Smooth muscle cell (in vitro differentiated cells): ENCODE results near the gene CCDC102A. TPM values are rescaled to one million over a fixed set of nuclear protein-coding genes. Genes with fewer than 3 reads are reported as not detected.

Source experiments
- DNase-seq: peaks from one replicate; lab custom pipeline; 2025; ENCODE audit not compliant: unreplicated experiment; lab: John Stamatoyannopoulos, UW
- H2AFZ ChIP-seq: fragments of 200-600 bp; sonication (generic); 2 replicates; pipeline ENCODE4 v1.6.0; 2016; ENCODE audit warnings: antibody characterized with exemption, low read depth, mild to moderate bottlenecking
- H3F3A ChIP-seq: fragments of 200-600 bp; sonication (generic); 2 replicates; pipeline ENCODE4 v1.6.0; 2017; ENCODE audit warnings: antibody characterized with exemption, low read depth
- H3K27ac ChIP-seq: fragments of 200-600 bp; sonication (generic); 2 replicates; pipeline ENCODE4 v1.5.1; 2016; ENCODE audit warnings: low read depth, mild to moderate bottlenecking
- H3K27me3 ChIP-seq: fragments of 200-600 bp; sonication (generic); 2 replicates; pipeline ENCODE4 v1.6.1; 2016; ENCODE audit warnings: low read depth, mild to moderate bottlenecking
- H3K36me3 ChIP-seq: fragments of 200-600 bp; sonication (generic); 2 replicates; pipeline ENCODE4 v1.5.1; 2016; ENCODE audit warnings: low read depth
- H3K4me1 ChIP-seq: fragments of 200-600 bp; sonication (generic); 2 replicates; pipeline ENCODE4 v1.5.1; 2016; ENCODE audit warnings: low read depth
- H3K4me2 ChIP-seq: fragments of 200-600 bp; sonication (generic); 2 replicates; pipeline ENCODE4 v1.6.0; 2016; ENCODE audit warnings: mild to moderate bottlenecking
- H3K4me3 ChIP-seq: fragments of 200-600 bp; sonication (generic); 2 replicates; pipeline ENCODE4 v1.5.1; 2016; ENCODE audit warnings: mild to moderate bottlenecking
- H3K79me2 ChIP-seq: fragments of 200-600 bp; sonication (generic); 2 replicates; pipeline ENCODE4 v1.6.0; 2016; ENCODE audit warnings: low read depth, mild to moderate bottlenecking
- H3K9ac ChIP-seq: fragments of 200-600 bp; sonication (generic); 2 replicates; pipeline ENCODE4 v1.6.0; 2016; ENCODE audit warnings: low read depth
- H3K9me3 ChIP-seq: fragments of 200-600 bp; sonication (generic); replicated peaks from 2 replicates; pipeline ENCODE4 v1.5.1; 2016; ENCODE audit warnings: low read depth
- H4K20me1 ChIP-seq: fragments of 200-600 bp; sonication (generic); 2 replicates; pipeline ENCODE4 v1.6.0; 2016; ENCODE audit warnings: low read depth
- CTCF ChIP-seq: fragments of 200-600 bp; sonication (generic); IDR thresholded peaks from 2 replicates; pipeline ENCODE4 v1.5.1; 2017; ENCODE audit warnings: borderline replicate concordance, mild to moderate bottlenecking, antibody characterized with exemption; ENCODE audit not compliant: insufficient read depth, poor library complexity, severe bottlenecking
- WGBS: methylation state at CpG from one replicate; pipeline ENCODE4 v1.1.7; 2016; ENCODE audit warnings: low lambda C conversion rate; 5-methylcytosine and 5-hydroxymethylcytosine counted together
- polyA plus RNA-seq: library from polyadenylated mRNA; unstranded; fragments of >200 nt; fragmentation: Nextera tagmentation; extraction: Ambion mirVana; gene quantifications from 2 replicates; pipeline ENCODE4 v1.2.1, GENCODE V29; 2016
- total RNA-seq: library from RNA; depleted of rRNA; stranded (reverse); fragments of >200 nt; gene quantifications from 2 replicates; pipeline ENCODE4 v1.2.3, GENCODE V29; 2014

Gene CCDC102A
- total and polyA plus RNA-seq, 2 experiments from 2014 or later, result 10.8 to 25.3 TPM

GRCh38 chr16:57469917-57470470 is 66.4 kb downstream of the CCDC102A start:
- Histone ChIP-seq H3K27me3 (no peaks in the 10 kb centered on the region), H2AFZ (no peak overlapping the region), H3K27ac (no peak overlapping the region), H3K4me3 (no peak overlapping the region), H3K4me2 (no peak overlapping the region), H3K9me3 (no peaks in the 10 kb centered on the region), H4K20me1 (peaks cover 53% of the 10 kb centered on the region), H3K79me2 (peaks cover 22% of the 10 kb centered on the region), H3K4me1 (no peaks in the 10 kb centered on the region), H3K36me3 (peaks cover 5% of the 10 kb centered on the region), H3F3A (peaks cover 11% of the 10 kb centered on the region), H3K9ac (no peak overlapping the region)
- TF ChIP-seq CTCF, result no peak
- no peak for DNase-seq
- WGBS, result 86% methylated on average over 9 of the region's 9 CpGs

- Histone ChIP-seq H4K20me1 (peaks cover 51% of the 10 kb centered on the region), H3K27ac (no peak overlapping the region)
- DNase-seq, result no peak
These were observed 67.3 kb downstream of the CCDC102A start for GRCh38 chr16:57469046-57469445.

GRCh38 chr16:57468346-57468745 is 68.0 kb downstream of the CCDC102A start:
- Histone ChIP-seq H2AFZ (no peak overlapping the region), H3K27ac (no peak overlapping the region), H3K4me3 (no peak overlapping the region), H3K9me3 (no peaks in the 10 kb centered on the region), H3K36me3 (peaks cover 5% of the 10 kb centered on the region), H3K27me3 (no peaks in the 10 kb centered on the region), H3K4me2 (no peak overlapping the region), H3K9ac (no peak overlapping the region), H3F3A (peaks cover 11% of the 10 kb centered on the region), H4K20me1 (peaks cover 56% of the 10 kb centered on the region), H3K79me2 (peaks cover 39% of the 10 kb centered on the region), H3K4me1 (peaks cover 5% of the 10 kb centered on the region)
- TF ChIP-seq CTCF, result no peak
- 96% methylated on average over 2 of the region's 2 CpGs for WGBS
- no peak for DNase-seq

More at GRCh38 chr16:57469046-57469445, 67.3 kb downstream of the CCDC102A start:
- Histone ChIP-seq H3K4me1 (no peaks in the 10 kb centered on the region), H3K27me3 (no peaks in the 10 kb centered on the region), H3K36me3 (peaks cover 5% of the 10 kb centered on the region), H2AFZ (no peak overlapping the region), H3K4me3 (no peak overlapping the region), H3K79me2 (peaks cover 32% of the 10 kb centered on the region), H3F3A (peaks cover 11% of the 10 kb centered on the region), H3K9ac (no peak overlapping the region), H3K9me3 (no peaks in the 10 kb centered on the region), H3K4me2 (no peak overlapping the region)
- 85% methylated on average over 11 of the region's 11 CpGs for WGBS
- TF ChIP-seq CTCF, result no peak

GRCh38 chr16:57464523-57464922 is 71.8 kb downstream of the CCDC102A start:
- TF ChIP-seq CTCF, result no peak
- Histone ChIP-seq H3K79me2 (peaks cover 48% of the 10 kb centered on the region), H3K27me3 (no peaks in the 10 kb centered on the region), H3K36me3 (peaks cover 5% of the 10 kb centered on the region), H3F3A (peaks cover 6% of the 10 kb centered on the region), H3K4me3 (no peak overlapping the region), H3K9ac (no peak overlapping the region), H3K4me1 (peaks cover 7% of the 10 kb centered on the region), H3K4me2 (no peak overlapping the region), H3K27ac (no peak overlapping the region), H2AFZ (no peak overlapping the region), H4K20me1 (peaks cover 46% of the 10 kb centered on the region), H3K9me3 (no peaks in the 10 kb centered on the region)
- no peak for DNase-seq
- WGBS, result 94% methylated on average over 2 of the region's 2 CpGs
